ENCODE results near the gene FAR2. TPM values are rescaled to one million over a fixed set of nuclear protein-coding genes. Genes with fewer than 3 reads are reported as not detected.
"Not testable (repeated sequence)": the region's sequence is repeated elsewhere in the genome, so short reads cannot be mapped to it uniquely, and the experiment has no call there.

Gene FAR2
- total and polyA plus RNA-seq, 4 donors, result 0.81 to 7.6 (median 3.1) TPM

- no peak overlapping the region for H3K9ac ChIP-seq (ENCODE audit: low read depth in 1 of 2, low read length in 2 of 2)
- H3K36me3 ChIP-seq (ENCODE audit: control insufficient read depth in 4 of 4, insufficient read depth in 3 of 4, low read depth in 1 of 4, low read length in 3 of 4), result no peaks in the 10 kb centered on the region
- H3K4me1 ChIP-seq (ENCODE audit: control insufficient read depth in 4 of 4, insufficient read depth in 4 of 4, low read length in 3 of 4), result no peaks in the 10 kb centered on the region
- no peak overlapping the region for H3K27ac ChIP-seq (ENCODE audit: low read depth in 1 of 2, low read length in 2 of 2)
- WGBS, result 90% methylated on average over 21 of the region's 21 CpGs
- DNase-seq (ENCODE audit: low spot score), result no peak
- H3K4me3 ChIP-seq (ENCODE audit: low read depth in 1 of 3, low read length in 3 of 3), result no peak overlapping the region
- no peaks in the 10 kb centered on the region for H3K9me3 ChIP-seq (ENCODE audit: control insufficient read depth in 4 of 4, low read length in 3 of 4)
- no peaks in the 10 kb centered on the region for H3K27me3 ChIP-seq (ENCODE audit: control insufficient read depth in 4 of 4, insufficient read depth in 4 of 4, low read length in 3 of 4)
- TF ChIP-seq RXRA (IDR thresholded peaks at IDR 0.05) (no peak), HNF4A (conservative IDR thresholded peaks at IDR 0.05) (no peak), ATF3 (IDR thresholded peaks at IDR 0.05) (no peak), FOXA1 (IDR thresholded peaks at IDR 0.05) (no peak), EGR1 (IDR thresholded peaks at IDR 0.05; ENCODE audit: low read depth in 2 of 2) (no peak), SP1 (IDR thresholded peaks at IDR 0.05) (no peak), JUND (IDR thresholded peaks at IDR 0.05) (no peak), MAX (IDR thresholded peaks at IDR 0.05) (no peak), REST (IDR thresholded peaks at IDR 0.05) (no peak), FOXA2 (IDR thresholded peaks at IDR 0.05) (no peak), HNF4G (IDR thresholded peaks at IDR 0.05) (no peak), YY1 (IDR thresholded peaks at IDR 0.05) (no peak), TAF1 (conservative IDR thresholded peaks at IDR 0.05) (no peak), NR2F2 (IDR thresholded peaks at IDR 0.05) (no peak), ZBTB33 (IDR thresholded peaks at IDR 0.05) (no peak), CTCF (IDR thresholded peaks at IDR 0.05; ENCODE audit: low read depth, low read length, missing input control) (no peak), GABPA (IDR thresholded peaks at IDR 0.05 in 1 of 2, conservative IDR thresholded peaks at IDR 0.05 in 1 of 2) (no peak)
These were observed 107.5 kb downstream of the FAR2 start for GRCh38 chr12:29256598-29256997.

- not testable (repeated sequence) for DNase-seq (ENCODE audit: low spot score); H3K9ac ChIP-seq (ENCODE audit: low read depth in 1 of 2, low read length in 2 of 2); H3K27me3 ChIP-seq (ENCODE audit: control insufficient read depth in 4 of 4, insufficient read depth in 4 of 4, low read length in 3 of 4); H3K4me3 ChIP-seq (ENCODE audit: low read depth in 1 of 3, low read length in 3 of 3); H3K36me3 ChIP-seq (ENCODE audit: control insufficient read depth in 4 of 4, insufficient read depth in 3 of 4, low read depth in 1 of 4, low read length in 3 of 4); H3K4me1 ChIP-seq (ENCODE audit: control insufficient read depth in 4 of 4, insufficient read depth in 4 of 4, low read length in 3 of 4); H3K9me3 ChIP-seq (ENCODE audit: control insufficient read depth in 4 of 4, low read length in 3 of 4); H3K27ac ChIP-seq (ENCODE audit: low read depth in 1 of 2, low read length in 2 of 2)
- WGBS, result 87% methylated on average over 12 of the region's 12 CpGs
These were observed 108.6 kb downstream of the FAR2 start for GRCh38 chr12:29257687-29258086.
